HG02571 (cell line): ENCODE data around the gene CCAR1.
"Not testable (repeated sequence)": the region's sequence is repeated elsewhere in the genome, so short reads cannot be mapped to it uniquely, and the experiment has no call there.

ENCODE experiments used
- ATAC-seq: cut with Tn5 transposase; IDR thresholded peaks from one replicate; pipeline ENCODE4 v1.9.1; 2021; ENCODE audit warnings: mild to moderate bottlenecking, moderate library complexity; ENCODE audit not compliant: unreplicated experiment

CCAR1 gene

GRCh38 chr10:68826764-68827591, 105.9 kb downstream of the CCAR1 start, which contains the start of gene STOX1:
TSS of gene STOX1 (plus strand) at chr10:68827531. CDS start at chr10:68827624, 93 bp downstream.
- ATAC-seq, result no peak

GRCh38 chr10:68827592-68827959, 106.5 kb downstream of the CCAR1 start:
- ATAC-seq, result not testable (repeated sequence)

- not testable (repeated sequence) for ATAC-seq
These were observed 107.1 kb downstream of the CCAR1 start for GRCh38 chr10:68828083-68828601.

GRCh38 chr10:68828833-68829232, 107.8 kb downstream of the CCAR1 start:
- no peak for ATAC-seq

- no peak for ATAC-seq
These were observed 108.5 kb downstream of the CCAR1 start for GRCh38 chr10:68829521-68829920.

- no peak for ATAC-seq
These were observed 108.9 kb downstream of the CCAR1 start for GRCh38 chr10:68829952-68830351.

- ATAC-seq, result no peak
These were observed 111.0 kb downstream of the CCAR1 start for GRCh38 chr10:68831961-68832455.

- no peak for ATAC-seq
These were observed 111.6 kb downstream of the CCAR1 start for GRCh38 chr10:68832601-68833000.

GRCh38 chr10:68837626-68838322, 116.7 kb downstream of the CCAR1 start:
- no peak for ATAC-seq

GRCh38 chr10:68840650-68841049, 119.6 kb downstream of the CCAR1 start:
- not testable (repeated sequence) for ATAC-seq
